Psoas muscle (tissue), 8 donors: Measurements from ENCODE around the gene YTHDC1. TPM values are rescaled to one million over a fixed set of nuclear protein-coding genes. Genes with fewer than 3 reads are reported as not detected.
A peak's percentile ranks its signal among the peaks of the same experiment; 100 is the strongest.

Experiments used
- ATAC-seq, 4 donors: fragments of 200-7000 bp; cut with Tn5 transposase; one replicate each; pipeline ENCODE4 v1.9.1; 2020; ENCODE audit warnings: moderate library complexity in 3 of 4, mild to moderate bottlenecking in 2 of 4
- DNase-seq, 2 donors: peaks; one replicate each; pipeline ENCODE4 v3.0.0-alpha.2; 2020
- H3K27ac ChIP-seq: fragments of 200-600 bp; one replicate; pipeline ENCODE4 v1.8.0; 2022
- H3K27me3 ChIP-seq, 3 donors: fragments of 200-600 bp in 1 of 3; one replicate each; pipeline versions ENCODE4 v1.6.1 to v1.8.0; 2013 to 2022; ENCODE audit warnings: low read length in 2 of 3, mild to moderate bottlenecking in 2 of 3, moderate library complexity in 1 of 3; ENCODE audit not compliant: insufficient read depth in 3 of 3
- H3K36me3 ChIP-seq, 2 donors: fragments of 200-600 bp in 1 of 2; one replicate each; pipeline versions ENCODE4 v1.6.1 to v1.8.0; 2013 to 2022; ENCODE audit warnings: low read depth in 1 of 2, mild to moderate bottlenecking in 1 of 2, moderate library complexity in 1 of 2; ENCODE audit not compliant: insufficient read depth in 1 of 2
- H3K4me1 ChIP-seq: fragments of 200-600 bp; one replicate; pipeline ENCODE4 v1.8.0; 2022
- H3K4me3 ChIP-seq: fragments of 200-600 bp; one replicate; pipeline ENCODE4 v1.8.0; 2022; ENCODE audit warnings: mild to moderate bottlenecking
- H3K9me3 ChIP-seq: fragments of 200-600 bp; one replicate; pipeline ENCODE4 v1.8.0; 2022
- CTCF ChIP-seq: fragments of 200-600 bp; IDR thresholded peaks from one replicate; pipeline ENCODE4 v1.8.0; 2022; ENCODE audit warnings: antibody characterized with exemption
- WGBS, 3 donors: extraction: QIAGEN DNeasy Blood & Tissue Kit; methylation state at CpG; one replicate each; pipeline versions ENCODE4 v1.1.6 to v1.1.7; 2013; 5-methylcytosine and 5-hydroxymethylcytosine counted together
- intact Hi-C, 2 donors: fragments of 100-400 bp; cut with DNase I; formaldehyde crosslinking; loops; one replicate each; pipeline versions ENCODE4 v1.11.0 to v1.14.2; 2022
- long read RNA-seq, 2 donors: library from polyadenylated mRNA; unstranded; transcript quantifications; one replicate each; pipeline ENCODE4 v2.0.0, GENCODE V29; 2021
- polyA plus RNA-seq, 3 donors: library from polyadenylated mRNA; stranded (reverse); fragments of 200-250 nt; gene quantifications; one replicate each; pipeline ENCODE4 v1.2.3, GENCODE V29; 2013
- total RNA-seq, 4 donors: library from RNA; stranded (reverse); fragmentation: NEBNext Ultra II Directional in 2 of 4; extraction: Animal tissue kit (Norgen Biotek cat#: 25700) in 2 of 4; gene quantifications; one replicate each; pipeline versions ENCODE4 v1.2.1 to v1.2.4, GENCODE V29; 2021 to 2023
- donor health status: healthy with polysubstance abuse.
- donor health status: DM: no; HTN: no; CAD: no; lungs with moderate emphysema.
- donor health status: Bipolar disorder and iron deficiency.
- donor health status: healthy.
- donor health status: DM: yes; HTN: yes; CAD: no.
- donor health status: DM: no; HTN: no; CAD: no.
- donor health status: DM: no; HTN: no; CAD: no.
- donor health status: DM: yes; HTN: yes; CAD: no.

Gene YTHDC1
- total RNA-seq (10 to 100 TPM; 35.3 to 58.5 (median 48.1) TPM), polyA plus RNA-seq (10 to 100 TPM; 19.1 to 43.3 (median 26.6) TPM)
- long read RNA-seq, donor 1, full-length matches to known transcripts = 3 of 8 reads
- long read RNA-seq, donor 1, partial matches to known transcripts = 5 of 8 reads
- long read RNA-seq, donor 1, other reads (novel, unspliced or antisense) = 0 of 8 reads
- long read RNA-seq, donor 2, full-length matches to known transcripts = 2 of 28 reads
- long read RNA-seq, donor 2, partial matches to known transcripts = 24 of 28 reads
- long read RNA-seq, donor 2, other reads (novel, unspliced or antisense) = 2 of 28 reads

- H3K9me3 ChIP-seq = no peaks in the 10 kb centered on the region
- peak within 1 kb of the TSS; percentile 99 for H3K27ac ChIP-seq
- peak; percentile 97 to 99 (median 98) for ATAC-seq
- H3K36me3 ChIP-seq = no peaks in the 10 kb centered on the region
- 1% methylated on average over 61 to 67 of the region's 67 CpGs for WGBS, 3 donors
- H3K4me1 ChIP-seq = peaks cover 34% of the 10 kb centered on the region
- TF ChIP-seq CTCF = no peak
- H3K4me3 ChIP-seq = peak within 1 kb of the TSS; percentile 96
- peak; percentile 96 to 98 for DNase-seq
- no peaks in the 10 kb centered on the region for H3K27me3 ChIP-seq
- intact Hi-C loops = loop anchor here in 1 of 2 donors (5.0 kb wide), 1 partner anchor 38 kb away; no protein-coding TSS in a partner anchor
These were observed at the start of gene YTHDC1 for GRCh38 chr4:68349649-68350360. Gene YTHDC1 (minus strand): TSS chr4:68350090. CDS start chr4:68349753, 337 bp downstream.

GRCh38 chr4:68399306-68399705 lies 49.4 kb upstream of the YTHDC1 start:
- intact Hi-C loops = no loop called here
- WGBS, 3 donors = 87 to 90% (median 87%) methylated on average over 4 of the region's 4 CpGs
- DNase-seq = no peak
- no peak overlapping the region for H3K27ac ChIP-seq
- TF ChIP-seq CTCF = no peak
- no peak overlapping the region for H3K4me3 ChIP-seq
- no peaks in the 10 kb centered on the region for H3K9me3 ChIP-seq
- H3K36me3 ChIP-seq = no peaks in the 10 kb centered on the region
- ATAC-seq = no peak
- no peaks in the 10 kb centered on the region for H3K4me1 ChIP-seq
- H3K27me3 ChIP-seq = no peaks in the 10 kb centered on the region

- no peak for ATAC-seq
- H3K4me3 ChIP-seq = no peak overlapping the region
- no peaks in the 10 kb centered on the region for H3K4me1 ChIP-seq
- no peak for TF ChIP-seq CTCF
- H3K27me3 ChIP-seq = no peaks in the 10 kb centered on the region
- H3K36me3 ChIP-seq = no peaks in the 10 kb centered on the region
- no peak for DNase-seq
- no peak overlapping the region for H3K27ac ChIP-seq
- no peaks in the 10 kb centered on the region for H3K9me3 ChIP-seq
- intact Hi-C loops = no loop called here
- 89 to 100% (median 94%) methylated on average over 1 of the region's 1 CpG for WGBS, 3 donors
These were observed 46.9 kb upstream of the YTHDC1 start for GRCh38 chr4:68396756-68397155.

GRCh38 chr4:68391436-68391835 lies 41.5 kb upstream of the YTHDC1 start:
- WGBS, 3 donors = 15 to 18% (median 17%) methylated on average over 3 of the region's 3 CpGs
- no peak for TF ChIP-seq CTCF
- no peaks in the 10 kb centered on the region for H3K27me3 ChIP-seq

More at GRCh38 chr4:68391436-68391835, 41.5 kb upstream of the YTHDC1 start:
- no peaks in the 10 kb centered on the region for H3K4me1 ChIP-seq
- ATAC-seq (no peak), DNase-seq (no peak)
- H3K9me3 ChIP-seq = no peaks in the 10 kb centered on the region
- no peaks in the 10 kb centered on the region for H3K36me3 ChIP-seq
- intact Hi-C loops = no loop called here
- no peak overlapping the region for H3K27ac ChIP-seq
- no peak overlapping the region for H3K4me3 ChIP-seq
